ENCODE data around the gene EIF4H.

EIF4H gene

DNA sequence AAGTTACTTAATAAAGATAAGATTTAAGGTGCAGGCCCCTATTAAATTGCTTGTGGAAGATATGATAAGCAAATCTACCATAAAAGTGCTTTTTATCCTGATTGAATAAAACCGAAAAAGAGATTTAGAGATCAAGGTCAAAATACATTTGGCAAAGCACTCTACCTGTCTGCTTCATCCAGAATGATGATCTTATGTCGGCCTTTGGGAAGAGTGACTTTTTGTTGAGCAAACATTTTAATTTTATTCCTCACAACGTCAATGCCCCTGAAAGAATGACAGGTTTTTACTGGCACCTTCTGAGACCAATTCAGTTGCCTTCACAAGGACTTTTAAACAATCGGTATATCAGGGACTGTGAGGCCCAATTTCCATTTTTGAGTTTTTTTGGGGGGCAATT lies 72.3 kb downstream of the EIF4H start:
- no peak for DNase-seq (ENCODE audit: extremely low read depth, low read depth)
- TF ChIP-seq, protein P1, sequence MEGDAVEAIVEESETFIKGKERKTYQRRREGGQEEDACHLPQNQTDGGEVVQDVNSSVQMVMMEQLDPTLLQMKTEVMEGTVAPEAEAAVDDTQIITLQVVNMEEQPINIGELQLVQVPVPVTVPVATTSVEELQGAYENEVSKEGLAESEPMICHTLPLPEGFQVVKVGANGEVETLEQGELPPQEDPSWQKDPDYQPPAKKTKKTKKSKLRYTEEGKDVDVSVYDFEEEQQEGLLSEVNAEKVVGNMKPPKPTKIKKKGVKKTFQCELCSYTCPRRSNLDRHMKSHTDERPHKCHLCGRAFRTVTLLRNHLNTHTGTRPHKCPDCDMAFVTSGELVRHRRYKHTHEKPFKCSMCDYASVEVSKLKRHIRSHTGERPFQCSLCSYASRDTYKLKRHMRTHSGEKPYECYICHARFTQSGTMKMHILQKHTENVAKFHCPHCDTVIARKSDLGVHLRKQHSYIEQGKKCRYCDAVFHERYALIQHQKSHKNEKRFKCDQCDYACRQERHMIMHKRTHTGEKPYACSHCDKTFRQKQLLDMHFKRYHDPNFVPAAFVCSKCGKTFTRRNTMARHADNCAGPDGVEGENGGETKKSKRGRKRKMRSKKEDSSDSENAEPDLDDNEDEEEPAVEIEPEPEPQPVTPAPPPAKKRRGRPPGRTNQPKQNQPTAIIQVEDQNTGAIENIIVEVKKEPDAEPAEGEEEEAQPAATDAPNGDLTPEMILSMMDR (IDR thresholded peaks at IDR 0.05; ENCODE audit: low read depth, low read length): no peak

All from AG09319 (cell line).